CD4-positive, alpha-beta T cell treated with Interleukin-15 for 1 hour (primary cell): Measurements from ENCODE around the gene P4HA3.
"Not testable (repeated sequence)": the region's sequence is repeated elsewhere in the genome, so short reads cannot be mapped to it uniquely, and the experiment has no call there.

Experiments
- DNase-seq: peaks from one replicate; pipeline ENCODE4 v3.0.0-alpha.2; 2020

Gene P4HA3

DNA sequence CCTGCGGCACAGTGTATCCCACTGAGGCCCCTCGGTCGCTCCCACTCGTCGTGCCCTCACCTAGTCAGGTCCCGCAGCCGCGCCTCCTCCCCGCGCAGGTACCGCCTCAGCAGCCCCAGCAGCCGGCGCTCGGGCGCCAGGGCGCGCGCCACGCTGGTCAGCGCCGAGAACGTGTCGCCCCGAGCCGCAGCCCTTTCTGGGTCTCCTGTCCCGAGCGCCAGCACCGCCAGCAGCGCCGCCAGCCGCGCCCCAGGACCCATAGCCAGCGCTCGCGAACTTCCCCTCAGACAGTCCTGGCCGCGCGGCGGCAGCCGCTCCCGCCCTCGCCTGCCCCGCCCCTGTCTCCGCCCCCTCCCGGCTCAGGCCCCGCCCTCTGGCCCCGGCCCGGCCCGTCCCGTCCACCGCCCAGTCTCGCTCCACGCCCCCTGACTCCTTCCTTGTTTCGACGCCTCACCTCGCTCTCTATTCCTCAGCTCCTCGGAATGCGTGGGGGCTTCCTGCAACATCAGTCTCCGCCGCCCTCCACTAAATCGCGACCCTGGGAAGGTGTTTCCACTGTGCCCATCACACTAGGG is at the start of gene P4HA3:
TSS of gene P4HA3 (minus strand) at position 289 of the 575 bp plus-strand sequence. CDS start at position 260, 29 bp downstream.
- DNase-seq: peak; percentile 69

DNA sequence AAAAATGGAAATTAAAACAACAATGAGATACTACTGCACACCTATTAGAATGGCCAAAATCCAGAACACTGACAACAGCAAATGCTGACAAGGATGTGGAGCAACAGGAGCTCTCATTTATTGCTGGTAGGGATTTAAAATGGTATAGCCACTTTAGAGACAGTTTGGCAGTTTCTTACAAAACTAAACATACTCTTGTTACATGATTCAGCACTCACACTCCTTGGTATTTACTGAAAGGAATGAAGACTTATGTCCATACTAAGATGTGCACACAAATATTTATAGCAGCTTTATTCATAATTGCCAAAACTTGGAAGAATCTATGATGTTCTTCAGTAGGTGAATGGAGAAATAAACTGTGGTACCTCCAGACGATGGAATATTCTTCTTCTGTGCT is 46.0 kb upstream of the P4HA3 start:
- DNase-seq: no peak

DNA sequence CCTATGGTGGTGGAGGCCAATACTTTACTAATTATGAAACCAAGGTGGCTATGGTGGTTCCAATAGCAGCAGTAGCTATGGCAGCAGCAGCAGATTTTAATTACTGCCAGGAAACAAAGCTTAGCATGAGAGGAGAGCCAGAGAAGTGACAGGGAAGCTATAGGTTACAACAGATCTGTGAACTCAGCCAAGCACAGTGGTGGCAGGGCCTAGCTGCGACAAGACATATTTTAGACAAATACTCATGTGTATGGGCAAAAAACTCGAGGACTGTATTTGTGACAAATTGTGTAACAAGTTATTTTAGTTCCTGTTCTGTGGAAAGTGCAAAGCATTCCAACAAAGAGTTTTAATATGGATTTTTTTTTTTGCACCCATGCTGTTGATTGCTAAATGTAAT is 44.2 kb upstream of the P4HA3 start:
- DNase-seq: no peak

DNA sequence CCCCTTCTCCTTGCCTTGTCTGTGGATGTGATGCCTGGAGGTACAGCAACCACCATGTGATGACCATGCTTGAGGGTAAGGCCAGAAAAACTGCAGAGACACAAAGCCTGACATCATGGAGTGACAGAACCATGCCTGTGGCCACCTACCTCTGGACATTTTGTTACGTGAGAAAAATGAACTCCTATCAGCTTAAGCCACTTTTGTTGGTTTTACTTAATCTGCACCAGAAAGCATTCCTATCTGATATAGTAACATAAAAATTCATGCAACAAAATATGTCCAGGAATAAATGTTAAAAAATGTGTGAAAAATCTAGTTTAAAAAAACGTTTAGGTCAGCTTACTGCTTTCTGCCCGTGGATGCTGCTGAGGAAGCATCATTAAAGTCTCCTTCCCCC is 42.6 kb upstream of the P4HA3 start:
- DNase-seq: no peak

DNA sequence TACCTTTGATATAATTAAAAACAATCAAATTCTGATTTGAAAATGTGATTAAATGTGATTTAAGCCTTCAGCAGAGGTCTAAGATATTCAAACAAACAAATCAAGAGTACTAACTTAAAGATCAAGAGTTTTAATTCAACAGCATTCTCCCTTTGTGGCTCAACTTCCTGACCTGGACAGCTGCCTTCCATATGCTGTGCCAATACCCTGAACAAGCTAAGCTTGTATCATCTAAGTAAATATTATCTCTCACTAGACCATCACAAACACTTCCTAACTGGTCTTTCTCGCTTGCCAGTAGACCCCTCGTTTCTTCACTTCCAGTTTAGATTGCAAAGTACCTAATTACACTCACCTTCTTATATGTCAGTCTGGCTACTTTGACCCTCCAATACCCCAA is 35.9 kb upstream of the P4HA3 start:
- no peak for DNase-seq

DNA sequence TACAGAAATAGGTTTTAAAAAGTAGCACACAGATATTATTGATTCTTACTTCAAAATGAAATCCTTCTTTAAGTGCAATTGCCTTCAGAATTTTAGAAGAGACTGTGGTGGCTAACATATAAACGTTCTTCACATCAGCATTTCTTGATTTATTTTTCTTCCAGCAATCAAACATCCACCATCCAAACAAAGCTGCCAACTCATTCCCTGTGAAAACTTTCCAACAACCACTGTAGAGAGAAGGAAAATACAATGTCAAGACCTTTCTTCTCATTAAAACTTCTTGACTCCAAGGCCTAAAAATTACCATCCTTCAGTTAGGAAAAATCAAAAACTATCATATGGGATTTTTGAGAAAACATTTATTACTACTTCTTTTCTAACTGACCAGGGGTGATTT is 34.0 kb upstream of the P4HA3 start:
- DNase-seq: no peak

DNA sequence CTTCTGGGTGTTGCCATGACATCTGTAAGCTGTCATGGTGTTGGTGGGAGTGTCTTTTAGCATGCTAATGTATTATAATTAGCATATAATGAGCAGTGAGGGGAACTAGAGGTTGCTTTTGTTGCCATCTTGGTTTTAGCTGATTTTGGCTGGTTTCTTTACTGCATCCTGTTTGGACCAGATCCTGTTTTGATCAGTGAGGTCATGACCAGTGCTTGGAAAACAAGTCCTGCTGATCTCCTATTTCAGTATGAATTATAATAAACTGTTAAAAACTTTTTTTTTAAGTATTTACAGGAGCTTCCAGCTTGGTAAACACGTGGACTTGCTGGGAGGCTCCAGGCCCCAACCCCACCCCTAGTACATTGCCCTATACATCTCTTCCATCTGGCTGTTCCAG is 30.5 kb upstream of the P4HA3 start:
- no peak for DNase-seq

DNA sequence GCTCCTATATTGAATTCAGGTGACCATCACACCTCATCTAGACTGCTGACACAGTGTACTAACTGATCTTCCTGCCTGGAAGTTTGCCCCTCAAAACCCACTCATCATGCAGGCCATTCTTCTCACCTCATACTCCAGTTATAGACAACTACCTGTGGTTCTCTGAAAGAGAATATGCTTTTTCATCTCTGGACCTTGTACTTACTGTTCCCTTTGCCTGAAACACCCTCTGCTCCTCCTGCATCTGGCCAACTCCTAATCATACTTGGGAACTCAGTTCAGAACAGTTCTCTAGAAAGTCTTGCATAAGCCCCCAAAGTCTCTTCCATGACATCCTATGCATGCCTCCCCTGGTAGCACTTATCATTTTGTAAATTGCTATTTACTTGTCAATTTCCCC is 28.2 kb upstream of the P4HA3 start:
- no peak for DNase-seq

DNA sequence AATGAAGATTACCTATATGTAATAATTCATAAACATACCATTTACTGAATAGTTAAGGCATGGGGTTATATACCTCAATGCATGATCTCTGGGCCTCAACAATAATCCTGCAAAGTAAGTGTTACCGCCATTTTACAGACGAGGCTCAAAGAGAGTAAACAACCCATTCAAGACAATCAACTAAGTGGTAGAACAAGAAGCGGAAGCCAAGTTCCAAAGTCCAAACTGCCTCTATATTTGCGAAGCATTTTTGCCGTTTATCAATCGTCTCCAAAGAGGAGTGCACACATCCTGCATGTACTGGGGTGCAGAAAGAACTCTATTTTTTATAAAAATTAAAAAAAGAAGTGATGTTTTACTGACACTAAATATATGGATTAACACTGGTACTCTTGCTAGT is 27.5 kb upstream of the P4HA3 start:
- no peak for DNase-seq

DNA sequence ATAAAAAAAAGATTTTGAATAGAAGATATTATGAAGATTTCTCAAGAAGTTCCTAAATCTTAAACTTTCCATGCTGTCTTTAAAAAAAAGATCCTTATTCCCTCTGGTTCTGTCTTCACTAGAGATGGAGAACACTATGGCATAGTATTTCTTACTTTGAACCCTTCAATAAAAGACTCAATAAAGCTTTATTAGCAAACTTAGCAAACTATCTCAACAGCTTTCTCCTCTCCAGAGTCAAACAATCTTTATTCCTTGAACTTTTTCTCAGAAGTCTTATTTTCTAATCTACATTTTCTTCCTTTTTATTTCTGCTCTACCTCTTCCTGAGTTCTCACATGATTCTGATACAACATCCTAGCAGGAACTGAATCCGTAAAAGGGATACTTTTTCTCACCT is 21.8 kb upstream of the P4HA3 start:
- no peak for DNase-seq

DNA sequence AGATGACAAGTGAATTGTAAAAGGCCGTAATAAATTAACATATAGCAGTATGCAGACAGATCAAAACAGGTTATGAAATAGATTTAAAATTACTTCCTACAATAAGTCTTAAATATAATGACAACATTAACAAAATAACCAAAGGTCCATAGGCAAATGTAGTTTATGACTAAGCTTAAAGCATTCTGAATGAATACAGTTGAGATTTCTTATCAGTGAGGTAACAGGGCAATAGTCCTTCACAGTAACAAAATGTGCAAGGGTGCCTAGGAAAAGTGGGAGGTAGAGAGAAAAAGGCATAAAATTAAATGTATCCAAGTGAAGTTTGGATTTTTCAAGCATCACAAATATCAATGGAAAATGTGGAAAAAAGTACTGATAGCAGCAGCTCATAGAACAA is 20.9 kb upstream of the P4HA3 start:
- DNase-seq: no peak

DNA sequence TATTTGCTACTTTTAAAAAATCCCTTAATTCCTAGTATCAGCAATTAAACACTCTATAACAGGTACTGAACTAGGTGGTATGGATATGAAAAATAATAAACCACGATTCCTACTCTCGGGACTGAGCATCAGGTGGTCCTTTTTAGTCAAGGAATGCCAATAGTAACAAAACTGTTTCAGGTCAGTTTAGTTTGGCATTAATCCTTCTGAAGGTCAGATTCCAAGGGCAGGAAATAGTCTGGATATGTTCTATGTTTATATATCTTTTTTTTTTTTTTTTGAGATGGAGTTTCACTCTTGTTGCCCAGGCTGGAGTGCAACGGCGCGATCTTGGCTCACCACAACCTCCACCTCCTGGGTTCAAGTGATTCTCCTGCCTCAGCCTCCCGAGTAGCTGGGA is 19.6 kb upstream of the P4HA3 start:
- not testable (repeated sequence) for DNase-seq

DNA sequence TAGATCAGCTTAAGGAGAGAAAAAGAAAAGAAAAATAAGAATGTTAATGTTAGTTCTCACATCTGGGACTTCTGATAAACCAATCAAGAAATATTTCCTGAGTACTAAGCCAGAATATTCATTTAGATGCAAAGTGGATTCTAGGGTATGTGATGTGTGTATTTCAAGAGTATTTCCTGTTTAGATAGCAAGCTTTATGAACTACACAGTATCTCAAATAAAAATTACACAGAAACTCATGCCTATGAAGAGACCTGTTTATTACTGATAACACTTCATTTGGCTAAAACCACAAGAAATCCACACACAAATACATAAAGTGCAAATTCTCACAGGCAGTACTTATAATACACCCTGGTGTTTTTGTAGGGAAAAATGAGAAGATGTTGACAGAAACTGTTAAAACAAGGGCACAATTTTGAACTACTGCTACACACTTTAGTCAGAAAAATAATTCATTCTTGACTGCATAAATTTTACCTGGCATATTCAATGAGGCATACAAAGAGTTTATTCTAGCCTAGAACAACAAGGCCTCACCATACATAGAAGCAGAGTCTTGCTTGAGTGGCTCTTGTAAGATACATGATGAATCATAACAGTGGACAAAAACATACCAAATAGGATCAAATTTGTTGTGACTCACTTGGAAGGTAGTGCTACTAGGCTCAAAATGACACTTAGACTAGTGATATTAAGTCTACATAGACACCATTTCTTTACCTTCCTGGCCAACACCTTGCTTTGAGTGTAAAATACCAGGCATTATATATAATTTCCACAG is 18.8 kb upstream of the P4HA3 start:
- DNase-seq: no peak

DNA sequence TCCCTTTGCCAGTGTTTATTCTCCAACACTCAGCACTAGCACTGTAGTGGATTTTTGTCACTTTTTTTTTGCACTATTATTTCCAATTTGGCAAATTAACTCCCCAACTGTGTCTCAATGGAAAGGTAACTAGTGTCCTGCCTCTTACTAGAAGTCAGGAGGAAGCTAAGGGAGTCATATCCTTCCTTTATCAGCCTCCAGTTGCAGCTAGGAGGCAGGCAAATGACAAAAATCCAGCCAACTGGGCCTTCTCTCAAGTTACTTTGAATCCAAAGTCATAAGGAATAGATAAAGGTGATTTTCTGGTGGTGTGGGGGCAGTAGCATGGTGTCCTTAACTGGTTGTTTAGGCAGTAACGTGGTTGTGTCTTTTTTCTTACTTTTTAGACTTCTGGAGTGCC is 15.6 kb upstream of the P4HA3 start:
- DNase-seq: no peak

DNA sequence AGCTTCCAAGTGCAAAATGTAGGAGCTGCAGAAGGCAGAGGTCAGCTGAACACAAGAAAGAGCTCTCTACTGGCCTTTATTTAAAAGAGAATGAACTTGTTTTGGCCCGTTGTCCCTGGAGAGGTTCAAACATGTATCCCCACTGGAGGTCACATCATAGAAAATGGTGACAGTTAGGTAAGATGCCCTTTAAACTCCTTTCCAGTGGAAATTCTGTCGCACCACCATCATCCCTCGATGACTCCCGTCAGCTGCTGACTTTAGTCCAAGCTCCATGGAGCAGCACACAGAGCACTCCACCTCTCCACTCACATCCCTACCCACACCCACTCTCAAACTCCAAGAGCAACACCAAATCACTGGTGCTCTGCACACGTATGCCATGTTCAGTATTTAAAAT is 15.2 kb upstream of the P4HA3 start:
- DNase-seq: no peak

DNA sequence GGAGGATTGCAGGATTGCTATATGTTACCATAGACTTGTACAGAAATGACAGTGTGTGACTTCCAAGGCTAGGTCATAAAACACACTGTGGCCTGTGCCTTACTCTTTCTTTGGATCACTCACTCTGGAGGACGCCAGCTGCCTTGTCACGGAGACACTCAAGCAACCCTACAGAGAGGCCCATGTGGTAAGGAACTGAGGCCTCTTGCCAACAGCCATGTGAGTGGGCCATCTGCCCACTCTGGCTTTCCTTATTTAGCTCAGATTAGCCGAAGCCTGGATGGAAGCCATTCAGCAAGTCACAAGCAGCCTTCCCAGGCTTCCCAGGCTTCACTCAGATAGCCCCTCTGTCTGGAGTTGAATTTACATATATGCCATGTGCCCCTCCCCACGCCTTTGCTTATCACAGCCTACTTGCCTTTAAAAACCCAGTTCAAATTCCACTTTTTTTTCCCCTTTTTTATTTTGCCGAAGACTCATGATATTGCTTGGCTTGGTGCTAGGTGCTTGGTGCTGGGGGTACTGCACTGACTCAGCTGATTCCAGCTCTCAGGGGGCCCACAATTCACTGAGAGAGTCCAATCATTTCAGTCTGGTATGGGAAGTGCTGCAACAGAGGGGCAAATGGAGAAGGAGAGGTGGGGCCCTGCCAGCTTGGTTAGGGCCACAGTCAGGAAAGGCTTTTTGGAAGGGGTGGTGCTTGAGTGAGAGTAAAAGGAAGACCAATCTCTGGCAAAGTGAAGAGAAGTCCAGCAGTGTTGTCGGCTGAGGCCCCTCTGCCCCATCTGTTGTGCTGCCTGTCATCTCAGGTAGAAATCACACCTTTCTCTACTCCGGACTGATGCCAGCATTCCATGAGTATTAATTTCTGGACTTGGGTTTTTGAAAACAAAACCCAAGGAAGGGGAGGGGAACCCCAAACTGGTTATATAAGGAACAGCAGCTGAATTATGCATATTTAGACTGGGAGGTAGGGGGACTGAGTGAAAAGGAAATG is 14.5 kb upstream of the P4HA3 start:
- DNase-seq: no peak

DNA sequence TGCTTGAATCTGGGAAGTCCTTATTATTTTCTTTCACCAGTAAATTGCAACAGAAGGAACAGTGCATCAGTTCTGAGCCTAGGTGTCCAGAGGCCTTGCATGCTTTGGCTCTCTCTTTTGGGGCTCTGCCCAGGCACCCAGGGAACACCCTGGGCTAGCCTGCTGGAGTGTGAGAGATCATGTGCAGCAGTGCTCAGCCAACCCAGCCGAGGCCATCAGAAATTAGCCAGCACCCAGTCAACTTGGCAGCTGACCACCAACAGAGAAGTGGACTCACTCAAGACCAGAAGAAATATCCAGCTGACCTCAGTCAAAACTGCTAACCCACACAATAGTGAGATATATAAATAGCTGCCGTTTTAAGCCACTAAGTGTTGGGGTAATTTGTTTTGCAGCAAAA is 11.2 kb upstream of the P4HA3 start:
- no peak for DNase-seq

DNA sequence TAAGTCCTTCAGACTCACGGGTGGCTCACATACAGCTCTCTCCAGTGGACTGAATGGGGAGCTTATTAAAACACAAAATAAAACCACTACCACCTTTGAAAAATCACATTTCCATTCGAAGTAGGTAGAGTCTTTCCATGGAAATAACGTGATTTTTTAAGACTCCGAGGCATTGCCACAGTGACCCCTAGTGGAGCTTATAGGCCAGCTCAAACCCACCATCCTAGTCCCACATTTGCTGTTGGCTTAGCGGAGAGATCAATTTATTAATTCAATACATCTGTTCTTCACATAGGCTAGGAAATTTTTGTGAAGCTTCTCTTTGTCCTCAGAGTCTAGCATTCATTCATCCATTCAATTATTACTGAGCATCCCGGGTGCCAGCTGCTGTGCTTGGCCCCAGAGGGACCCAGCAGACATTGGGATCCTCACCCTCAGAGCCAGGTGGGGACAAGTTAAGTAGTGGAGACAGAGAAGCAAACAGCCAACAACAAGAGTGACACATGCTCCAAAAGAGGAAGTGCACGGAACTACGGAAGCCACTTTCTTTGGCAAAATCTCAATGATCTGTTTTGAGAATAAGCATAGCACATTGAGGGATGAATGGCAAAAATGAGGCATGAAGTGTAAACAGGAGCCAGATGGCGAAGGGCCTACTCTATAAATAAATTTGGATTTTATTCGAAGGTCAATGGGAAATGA is 10.2 kb upstream of the P4HA3 start:
- DNase-seq: no peak

DNA sequence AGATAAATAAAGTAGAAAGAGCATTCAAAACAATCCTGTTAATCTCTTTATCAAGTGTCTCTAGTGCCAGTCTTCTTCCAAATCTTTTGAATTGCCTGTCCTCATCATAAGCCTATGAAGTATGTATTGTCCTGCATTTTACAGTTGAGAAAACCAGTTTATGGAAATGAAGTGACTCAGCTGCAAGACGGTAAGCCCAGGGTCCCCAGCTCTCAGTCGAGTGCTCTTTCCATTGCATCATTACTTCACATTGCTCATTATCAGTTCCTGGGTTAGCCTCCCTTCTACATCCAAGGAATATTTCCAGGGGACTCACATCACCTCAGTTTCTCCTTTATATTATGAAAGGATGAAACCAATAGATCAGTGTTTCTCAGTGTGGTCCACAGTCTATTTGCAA is 9.1 kb upstream of the P4HA3 start:
- no peak for DNase-seq

DNA sequence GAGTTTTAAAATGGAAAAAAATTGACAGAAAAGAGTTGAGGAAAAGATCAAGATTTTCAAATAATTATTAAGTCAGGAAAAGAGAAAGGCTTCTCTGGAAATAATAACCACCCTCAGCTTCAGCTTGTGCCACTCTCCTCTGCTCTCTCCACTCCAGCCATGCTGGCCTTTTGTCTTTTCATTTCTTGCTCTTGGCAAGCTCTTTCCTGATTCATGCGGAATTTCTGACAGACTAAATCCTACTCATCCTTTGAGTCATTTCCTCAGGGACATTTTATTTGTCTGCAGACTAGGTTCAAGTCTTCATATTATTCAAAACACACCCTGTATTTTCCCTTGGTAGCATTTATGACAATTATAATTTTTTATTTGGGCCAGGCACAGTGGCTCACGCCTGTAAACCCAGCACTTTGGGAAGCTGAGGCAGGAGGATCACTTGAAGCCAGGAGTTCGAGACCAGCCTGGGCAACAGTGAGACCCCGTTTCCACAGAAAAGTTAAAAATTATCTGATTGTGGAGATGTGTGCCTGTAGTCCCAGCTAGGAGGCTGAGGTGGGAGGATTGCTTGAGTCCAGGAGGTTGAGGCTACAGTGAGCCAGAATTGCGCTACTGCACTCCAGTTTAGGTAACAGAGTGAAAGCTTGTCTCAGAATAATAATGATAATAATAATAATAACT is 7.8 kb upstream of the P4HA3 start:
- DNase-seq: no peak

DNA sequence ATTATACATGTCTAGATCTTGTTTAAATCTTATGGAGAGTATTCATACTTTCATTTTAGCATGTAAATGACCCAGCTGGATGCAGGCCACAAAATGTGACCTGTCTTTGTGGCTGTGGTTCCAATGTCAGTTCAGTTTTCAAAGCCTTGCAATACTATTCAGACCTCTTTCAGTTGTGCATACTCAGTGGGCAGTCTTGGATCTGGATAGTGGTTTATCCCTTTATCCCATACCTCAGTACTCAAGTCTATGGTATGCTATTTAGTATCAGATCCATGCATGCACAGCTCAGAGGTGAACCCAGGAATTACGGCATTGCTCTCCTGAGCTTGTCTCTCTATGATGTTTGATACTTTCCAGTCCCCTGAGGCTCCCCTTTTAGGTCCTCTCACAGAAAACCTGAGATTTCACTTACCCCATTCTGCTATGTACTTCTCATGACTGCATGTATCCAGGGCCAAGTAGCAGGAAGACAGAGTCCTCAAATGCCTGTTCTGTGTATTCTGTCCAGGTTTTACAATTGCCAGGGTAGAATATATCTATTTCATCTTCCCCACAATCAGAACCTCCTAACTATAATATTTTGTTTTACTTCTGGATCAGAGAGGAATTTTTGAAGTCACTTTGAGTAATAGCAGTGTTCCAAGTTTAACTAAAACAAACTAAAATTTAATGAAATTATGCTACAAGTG is 6.9 kb upstream of the P4HA3 start:
- DNase-seq: no peak
